HepG2 (cell line): ENCODE results near the gene ABHD4. TPM values are rescaled to one million over a fixed set of nuclear protein-coding genes. Genes with fewer than 3 reads are reported as not detected.
A peak's percentile ranks its signal among the peaks of the same experiment; 100 is the strongest.

ENCODE experiments used
- ARID5B ChIP-seq: IDR thresholded peaks from 2 replicates; pipeline ENCODE4 v1.4.0; 2020; ENCODE audit warnings: mild to moderate bottlenecking, missing genetic modification reagents
- BRCA1 ChIP-seq: sonication (generic); formaldehyde crosslinking; IDR thresholded peaks from 2 replicates; pipeline ENCODE4 v1.4.0; 2020; ENCODE audit warnings: missing genetic modification reagents
- BRD4 ChIP-seq: sonication (generic); formaldehyde crosslinking; IDR thresholded peaks from 2 replicates; pipeline ENCODE4 v1.4.0; 2020; ENCODE audit warnings: missing genetic modification reagents
- FOXP4 ChIP-seq: sonication (generic); formaldehyde crosslinking; IDR thresholded peaks from 2 replicates; pipeline ENCODE4 v1.4.0; 2020; ENCODE audit warnings: missing genetic modification reagents
- GABPB1 ChIP-seq: IDR thresholded peaks from 2 replicates; pipeline ENCODE4 v1.6.1; 2016; ENCODE audit warnings: mild to moderate bottlenecking, missing genetic modification reagents, moderate library complexity, missing compliant biosample characterization
- PHF20 ChIP-seq: sonication (generic); formaldehyde crosslinking; IDR thresholded peaks from 2 replicates; pipeline ENCODE4 v1.5.0; 2020; ENCODE audit warnings: mild to moderate bottlenecking, missing genetic modification reagents
- SRSF9 ChIP-seq: fragments of 200-400 bp; formaldehyde crosslinking; IDR thresholded peaks from 2 replicates; pipeline ENCODE4 v1.6.1; 2018; ENCODE audit warnings: borderline replicate concordance, mild to moderate bottlenecking, low read depth, low read length; ENCODE audit not compliant: insufficient read depth, poor library complexity, severe bottlenecking
- ZFX ChIP-seq: sonication (generic); formaldehyde crosslinking; IDR thresholded peaks from 2 replicates; pipeline ENCODE4 v1.4.0; 2020; ENCODE audit warnings: mild to moderate bottlenecking, low read depth, missing genetic modification reagents, moderate library complexity
- ZKSCAN1 ChIP-seq: fragments of 150-350 bp; IDR thresholded peaks from 2 replicates; pipeline ENCODE4 v1.6.1; 2014; ENCODE audit warnings: low read length
- ZNF136 ChIP-seq: sonication (generic); formaldehyde crosslinking; IDR thresholded peaks from 2 replicates; pipeline ENCODE4 v1.8.1; 2022; ENCODE audit warnings: low read depth, mild to moderate bottlenecking, moderate library complexity, missing genetic modification reagents
- ZNF337 ChIP-seq: sonication (generic); formaldehyde crosslinking; IDR thresholded peaks from 2 replicates; pipeline ENCODE4 v1.5.1; 2020; ENCODE audit warnings: missing genetic modification reagents, low read depth, mild to moderate bottlenecking, borderline replicate concordance
- ZNF562 ChIP-seq: sonication (generic); formaldehyde crosslinking; IDR thresholded peaks from 2 replicates; pipeline ENCODE4 v1.8.0; 2022; ENCODE audit warnings: missing genetic modification reagents, borderline replicate concordance
- ZNF567 ChIP-seq: sonication (generic); formaldehyde crosslinking; IDR thresholded peaks from 2 replicates; pipeline ENCODE4 v1.8.1; 2023; ENCODE audit warnings: mild to moderate bottlenecking, missing genetic modification reagents, borderline replicate concordance
- ZNF574 ChIP-seq: sonication (generic); formaldehyde crosslinking; IDR thresholded peaks from 2 replicates; pipeline ENCODE4 v1.4.0; 2020; ENCODE audit warnings: missing genetic modification reagents
- ZNF674 ChIP-seq: sonication (generic); formaldehyde crosslinking; IDR thresholded peaks from 2 replicates; pipeline ENCODE4 v1.5.0; 2020; ENCODE audit warnings: low read depth, mild to moderate bottlenecking, missing genetic modification reagents
- ZNF766 ChIP-seq: sonication (generic); formaldehyde crosslinking; IDR thresholded peaks from 2 replicates; pipeline ENCODE4 v1.5.0; 2020; ENCODE audit warnings: missing genetic modification reagents, borderline replicate concordance
- ZNF777 ChIP-seq: sonication (generic); formaldehyde crosslinking; IDR thresholded peaks from 2 replicates; pipeline ENCODE4 v1.4.0; 2020; ENCODE audit warnings: missing genetic modification reagents
- ZNF788 ChIP-seq: sonication (generic); formaldehyde crosslinking; IDR thresholded peaks from 2 replicates; pipeline ENCODE4 v1.5.0; 2020; ENCODE audit warnings: mild to moderate bottlenecking, missing genetic modification reagents, borderline replicate concordance
- ZNF839 ChIP-seq: sonication (generic); formaldehyde crosslinking; IDR thresholded peaks from 2 replicates; pipeline ENCODE4 v1.4.0; 2020; ENCODE audit warnings: missing genetic modification reagents, mild to moderate bottlenecking, borderline replicate concordance
- polyA plus RNA-seq, 8 experiments: library from polyadenylated mRNA; depleted of rRNA in 3 of 8; stranded (reverse) in 7 of 8; unstranded in 1 of 8; fragments of >200 nt; fragmentation: Illumina TruSeq in 4 of 8; extraction: Trizol in 4 of 8; gene quantifications; 2 replicates each; pipeline versions ENCODE4 v1.2.1 to v1.2.3, GENCODE V29; 2011 to 2016; ENCODE audit warnings: low read depth in 4 of 8, missing spikeins in 1 of 8, mixed read lengths in 1 of 8; ENCODE audit not compliant: insufficient read depth in 1 of 8
- total RNA-seq, 5 experiments: library from RNA; depleted of rRNA; stranded (reverse); fragments of >200 nt; fragmentation: Illumina TruSeq; extraction: Trizol; gene quantifications; 2 replicates each; pipeline ENCODE4 v1.2.3, GENCODE V29; 2016; ENCODE audit warnings: low read depth in 1 of 5

Gene ABHD4
- total and polyA plus RNA-seq, 2 of the 13 experiments (the other 11 are each of a cell fraction or from before 2014, with no cell fraction given): 16.1 to 47.5 TPM

DNA sequence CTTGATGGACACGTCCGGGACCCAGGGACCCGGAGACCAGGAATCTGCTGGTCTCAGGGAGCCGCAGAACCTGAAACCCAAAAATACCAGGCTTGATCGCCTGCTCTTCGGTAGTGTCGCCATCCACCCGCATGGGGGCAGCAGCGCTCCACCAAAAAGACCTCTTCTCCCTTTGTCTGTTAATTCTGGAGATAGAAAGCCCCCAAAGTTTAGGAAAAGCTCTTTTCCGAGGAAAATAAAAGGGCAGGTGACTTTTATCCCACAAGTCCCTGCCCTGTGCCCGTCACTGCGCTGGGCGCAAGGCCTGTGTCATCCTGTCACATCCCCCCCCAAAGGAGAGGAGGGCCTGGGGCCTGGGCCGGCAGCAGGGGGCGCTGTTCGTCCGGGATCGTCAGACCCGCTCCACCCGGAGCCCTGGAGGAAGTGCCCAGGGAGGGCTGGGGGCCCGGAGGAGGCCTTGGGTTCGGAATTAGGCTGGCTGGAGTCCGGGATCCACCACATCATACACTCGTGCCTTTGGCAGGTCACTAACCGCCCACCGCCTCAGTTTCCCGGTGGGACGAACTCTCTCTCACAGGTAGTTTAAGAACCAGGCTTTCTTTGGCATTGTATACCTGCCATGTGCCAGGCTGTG is 41.0 kb upstream of the ABHD4 start (continued):
- TF ChIP-seq FOXP4 (peak; percentile 65), PHF20 (peak; percentile 74), BRD4 (CRISPR knock-in tag) (0 out of 2 replicates have a peak, but pooled peaks have one; percentile 59), ZNF839 (CRISPR knock-in tag) (peak; percentile 96; the same call in 1 of the 2 replicates), ZNF766 (CRISPR knock-in tag) (peak; percentile 88; the same call in 1 of the 2 replicates), ZKSCAN1 (no peak), ZFX (CRISPR knock-in tag) (peak; percentile 64; the same call in 1 of the 2 replicates), ZNF337 (CRISPR knock-in tag) (0 out of 2 replicates have a peak, but pooled peaks have one; percentile 7), ARID5B (CRISPR knock-in tag) (peak; percentile 76), ZNF788 (CRISPR knock-in tag) (peak; percentile 68; the same call in 1 of the 2 replicates), ZNF777 (CRISPR knock-in tag) (0 out of 2 replicates have a peak, but pooled peaks have one; percentile 43), BRCA1 (CRISPR knock-in tag) (peak; percentile 30; the same call in 1 of the 2 replicates), ZNF567 (peak; percentile 96), SRSF9 (no peak), ZNF574 (CRISPR knock-in tag) (peak; percentile 74), ZNF136 (CRISPR knock-in tag) (0 out of 2 replicates have a peak, but pooled peaks have one; percentile 78), ZNF674 (0 out of 2 replicates have a peak, but pooled peaks have one; percentile 33), GABPB1 (peak; percentile 79), ZNF562 (CRISPR knock-in tag) (no peak)
